ENCODE measurements around the gene PRODH.
"Not testable (repeated sequence)": the region's sequence is repeated elsewhere in the genome, so short reads cannot be mapped to it uniquely, and the experiment has no call there.

PRODH gene

GRCh38 chr22:18896037-18896657 is 39.9 kb downstream of the PRODH start:
- DNase-seq = not testable (repeated sequence)

GRCh38 chr22:18893775-18894174 is 42.3 kb downstream of the PRODH start:
- DNase-seq = not testable (repeated sequence)

- not testable (repeated sequence) for DNase-seq
Measured at GRCh38 chr22:18890510-18891192, 45.4 kb downstream of the PRODH start.

GRCh38 chr22:18888115-18888514 is 48.0 kb downstream of the PRODH start:
- no peak for DNase-seq

GRCh38 chr22:18884465-18884864 is 51.6 kb downstream of the PRODH start:
- not testable (repeated sequence) for DNase-seq

- not testable (repeated sequence) for DNase-seq
Measured at GRCh38 chr22:18881260-18881659, 54.8 kb downstream of the PRODH start.
